Astrocyte of the cerebellum (primary cell): ENCODE measurements around the gene CHRNE.

Source experiments
- DNase-seq: peaks from one replicate; pipeline ENCODE4 v3.0.0-alpha.2; 2011; ENCODE audit warnings: low read depth
- H3K4me3 ChIP-seq: 2 replicates; pipeline ENCODE4 v1.5.1; 2011; ENCODE audit warnings: mild to moderate bottlenecking, low read depth, low read length, moderate library complexity
- in situ Hi-C: cut with HindIII; loops from 2 replicates; pipeline ENCODE4 v1.10.0; 2017; ENCODE audit warnings: low sequenced_read_pairs
- TF ChIP-seq, protein P1 (sequence below): IDR thresholded peaks from 2 replicates; pipeline ENCODE4 v1.5.1; 2012; ENCODE audit warnings: low read length, low read depth, moderate library complexity, mild to moderate bottlenecking; ENCODE audit errors: missing control alignments

CHRNE gene

DNA sequence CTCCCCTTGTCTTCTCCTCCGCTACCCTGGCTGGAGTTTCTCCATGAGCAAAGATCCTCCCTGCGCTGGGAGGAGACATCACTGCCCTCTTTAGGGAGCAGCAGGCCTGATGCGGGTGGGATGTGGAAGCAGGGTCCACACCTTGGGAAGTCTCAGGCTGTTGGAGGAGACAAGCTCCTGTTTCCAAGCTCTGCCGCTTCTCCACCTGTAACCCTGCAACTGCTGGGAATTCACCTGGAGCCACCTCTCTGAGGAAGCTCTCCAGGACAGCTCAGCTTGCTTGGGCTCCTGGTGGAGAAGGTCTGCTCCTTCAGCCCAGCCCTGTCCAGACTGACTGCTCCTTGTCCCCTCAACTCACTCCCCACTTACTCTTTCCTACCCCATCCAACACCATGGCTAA lies 18.4 kb downstream of the CHRNE start:
- DNase-seq = no peak
- TF ChIP-seq, protein P1, sequence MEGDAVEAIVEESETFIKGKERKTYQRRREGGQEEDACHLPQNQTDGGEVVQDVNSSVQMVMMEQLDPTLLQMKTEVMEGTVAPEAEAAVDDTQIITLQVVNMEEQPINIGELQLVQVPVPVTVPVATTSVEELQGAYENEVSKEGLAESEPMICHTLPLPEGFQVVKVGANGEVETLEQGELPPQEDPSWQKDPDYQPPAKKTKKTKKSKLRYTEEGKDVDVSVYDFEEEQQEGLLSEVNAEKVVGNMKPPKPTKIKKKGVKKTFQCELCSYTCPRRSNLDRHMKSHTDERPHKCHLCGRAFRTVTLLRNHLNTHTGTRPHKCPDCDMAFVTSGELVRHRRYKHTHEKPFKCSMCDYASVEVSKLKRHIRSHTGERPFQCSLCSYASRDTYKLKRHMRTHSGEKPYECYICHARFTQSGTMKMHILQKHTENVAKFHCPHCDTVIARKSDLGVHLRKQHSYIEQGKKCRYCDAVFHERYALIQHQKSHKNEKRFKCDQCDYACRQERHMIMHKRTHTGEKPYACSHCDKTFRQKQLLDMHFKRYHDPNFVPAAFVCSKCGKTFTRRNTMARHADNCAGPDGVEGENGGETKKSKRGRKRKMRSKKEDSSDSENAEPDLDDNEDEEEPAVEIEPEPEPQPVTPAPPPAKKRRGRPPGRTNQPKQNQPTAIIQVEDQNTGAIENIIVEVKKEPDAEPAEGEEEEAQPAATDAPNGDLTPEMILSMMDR = no peak
- no peak overlapping the region for H3K4me3 ChIP-seq
- in situ Hi-C loops = no loop called here

GRCh38 chr17:4881761-4882555 lies 20.9 kb downstream of the CHRNE start:
- in situ Hi-C loops = no loop called here
- no peak for DNase-seq
- no peak overlapping the region for H3K4me3 ChIP-seq
- TF ChIP-seq, protein P1 = peak; percentile 81

- TF ChIP-seq, protein P1 = no peak
These were observed 22.0 kb downstream of the CHRNE start for GRCh38 chr17:4880857-4881256.

GRCh38 chr17:4879601-4880000 lies 23.3 kb downstream of the CHRNE start:
- no peak for DNase-seq
- in situ Hi-C loops = no loop called here
- no peak overlapping the region for H3K4me3 ChIP-seq
- TF ChIP-seq, protein P1 = no peak

More at GRCh38 chr17:4880857-4881256, 22.0 kb downstream of the CHRNE start:
- no peak overlapping the region for H3K4me3 ChIP-seq
- in situ Hi-C loops = no loop called here
- no peak for DNase-seq

GRCh38 chr17:4877089-4877488 lies 25.8 kb downstream of the CHRNE start:
- no peak overlapping the region for H3K4me3 ChIP-seq
- in situ Hi-C loops = no loop called here
- no peak for DNase-seq
- TF ChIP-seq, protein P1 = no peak

- in situ Hi-C loops = no loop called here
- TF ChIP-seq, protein P1 = no peak
- DNase-seq = no peak
- no peak overlapping the region for H3K4me3 ChIP-seq
These were observed 30.1 kb downstream of the CHRNE start for GRCh38 chr17:4872786-4873185.
